Body of pancreas (tissue), 4 donors: ENCODE results near the gene SNX30. TPM values are rescaled to one million over a fixed set of nuclear protein-coding genes. Genes with fewer than 3 reads are reported as not detected.

Experiments
- ATAC-seq: fragments of 150-250 bp; one replicate; pipeline ENCODE4 v1.9.1; 2016
- DNase-seq, 4 donors: peaks; one replicate each; pipeline ENCODE4 v3.0.0-alpha.2; 2019
- H3K27ac ChIP-seq, 4 donors: fragments of 200-600 bp; sonication (generic); 1 replicate in 3 of 4; 2 replicates in 1 of 4; pipeline versions ENCODE4 v1.5.1 to v1.6.1; 2016 to 2019; ENCODE audit warnings: mild to moderate bottlenecking in 1 of 4, mixed read lengths in 1 of 4, moderate library complexity in 1 of 4
- H3K27me3 ChIP-seq, 2 donors: fragments of 200-600 bp; sonication (generic); one replicate each; pipeline ENCODE4 v1.6.0; 2016; ENCODE audit warnings: mild to moderate bottlenecking in 1 of 2
- H3K36me3 ChIP-seq, 2 donors: fragments of 200-600 bp; sonication (generic); replicated peaks in 1 of 2; 2 replicates each; pipeline ENCODE4 v1.5.1; 2016; ENCODE audit warnings: low read depth in 2 of 2; ENCODE audit not compliant: insufficient read depth in 1 of 2
- H3K4me1 ChIP-seq: fragments of 200-600 bp; sonication (generic); one replicate; pipeline ENCODE4 v1.6.0; 2016
- H3K4me3 ChIP-seq, 2 donors: fragments of 200-600 bp; sonication (generic); 1 replicate in 1 of 2; 2 replicates in 1 of 2; pipeline ENCODE4 v1.5.1; 2016 to 2019
- H3K9me3 ChIP-seq, 3 donors: fragments of 200-600 bp; sonication (generic); 1 replicate in 2 of 3; 2 replicates in 1 of 3; pipeline ENCODE4 v1.5.1; 2016
- POLR2A ChIP-seq, 3 donors: fragments of 450-650 bp; IDR thresholded peaks; one replicate each; pipeline ENCODE4 v1.6.1; 2016; ENCODE audit warnings: antibody characterized with exemption in 3 of 3, mild to moderate bottlenecking in 2 of 3
- WGBS, 2 donors: methylation state at CpG; one replicate each; pipeline ENCODE4 v1.1.5; 2017; 5-methylcytosine and 5-hydroxymethylcytosine counted together
- intact Hi-C: fragments of 100-400 bp; cut with DNase I; formaldehyde crosslinking; loops from one replicate; pipeline ENCODE4 v1.15.1; 2023
- total RNA-seq, 2 donors: library from RNA; depleted of rRNA; stranded (reverse); fragments of >200 nt; gene quantifications; one replicate each; pipeline ENCODE4 v1.1.0, GENCODE V29; 2016
- TF ChIP-seq, protein P1 (sequence below), 7 experiments: fragments of 450-650 bp in 4 of 7; fragments of 200-600 bp in 3 of 7; sonication (generic) in 3 of 7; IDR thresholded peaks; one replicate each; pipeline ENCODE4 v1.5.1; 2016 to 2019; ENCODE audit warnings: antibody characterized with exemption in 7 of 7

Gene SNX30
- total RNA-seq, 2 donors from 2014 or later: 4.6 to 8.6 TPM

DNA sequence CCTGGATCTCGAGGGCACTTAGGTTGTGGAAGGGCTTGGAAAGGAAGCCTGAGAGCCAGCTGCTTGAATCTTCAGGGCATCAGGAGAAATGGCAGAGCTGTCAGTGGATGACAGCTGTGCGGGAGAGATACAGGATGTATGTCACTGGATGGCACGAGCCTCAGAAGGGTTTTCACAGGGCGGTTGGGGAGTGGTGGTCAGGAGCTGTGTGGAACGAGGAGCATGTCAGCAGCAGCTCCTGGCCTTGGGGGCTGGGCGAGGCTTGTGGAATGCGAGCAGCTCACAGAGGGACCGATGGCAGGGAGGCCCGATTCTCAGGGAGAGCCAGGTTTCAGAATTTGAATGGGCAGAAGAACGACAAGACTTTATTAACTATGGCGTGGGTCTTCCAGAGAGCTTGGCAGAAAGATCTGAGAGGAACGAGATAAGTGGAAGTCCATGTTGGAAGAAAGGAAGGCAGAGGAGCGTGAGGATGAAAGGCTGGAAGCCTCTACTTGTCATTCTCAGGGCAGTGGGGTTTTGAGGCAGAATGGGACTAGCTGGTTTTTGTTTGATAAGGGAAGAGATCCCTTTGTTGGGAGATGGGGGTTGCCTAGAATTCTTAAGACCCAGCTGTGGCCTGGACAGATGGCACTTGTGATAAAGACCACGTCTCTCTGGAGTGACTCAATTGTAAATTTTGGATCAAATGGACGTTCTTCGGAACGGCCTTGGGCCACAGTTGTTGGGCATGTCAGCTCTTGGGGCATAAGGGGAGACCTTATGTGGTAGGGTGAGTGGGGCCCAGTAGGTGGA is 60.3 kb downstream of the SNX30 start:
- no peak overlapping the region for H3K4me3 ChIP-seq
- WGBS, 2 donors: 82 to 87% methylated on average over 17 of the region's 17 CpGs
- H3K27ac ChIP-seq: no peak overlapping the region
- no peaks in the 10 kb centered on the region for H3K36me3 ChIP-seq
- no peaks in the 10 kb centered on the region for H3K9me3 ChIP-seq
- no peaks in the 10 kb centered on the region for H3K4me1 ChIP-seq
- no peak for DNase-seq
- H3K27me3 ChIP-seq: no peaks in the 10 kb centered on the region
- TF ChIP-seq, protein P1, sequence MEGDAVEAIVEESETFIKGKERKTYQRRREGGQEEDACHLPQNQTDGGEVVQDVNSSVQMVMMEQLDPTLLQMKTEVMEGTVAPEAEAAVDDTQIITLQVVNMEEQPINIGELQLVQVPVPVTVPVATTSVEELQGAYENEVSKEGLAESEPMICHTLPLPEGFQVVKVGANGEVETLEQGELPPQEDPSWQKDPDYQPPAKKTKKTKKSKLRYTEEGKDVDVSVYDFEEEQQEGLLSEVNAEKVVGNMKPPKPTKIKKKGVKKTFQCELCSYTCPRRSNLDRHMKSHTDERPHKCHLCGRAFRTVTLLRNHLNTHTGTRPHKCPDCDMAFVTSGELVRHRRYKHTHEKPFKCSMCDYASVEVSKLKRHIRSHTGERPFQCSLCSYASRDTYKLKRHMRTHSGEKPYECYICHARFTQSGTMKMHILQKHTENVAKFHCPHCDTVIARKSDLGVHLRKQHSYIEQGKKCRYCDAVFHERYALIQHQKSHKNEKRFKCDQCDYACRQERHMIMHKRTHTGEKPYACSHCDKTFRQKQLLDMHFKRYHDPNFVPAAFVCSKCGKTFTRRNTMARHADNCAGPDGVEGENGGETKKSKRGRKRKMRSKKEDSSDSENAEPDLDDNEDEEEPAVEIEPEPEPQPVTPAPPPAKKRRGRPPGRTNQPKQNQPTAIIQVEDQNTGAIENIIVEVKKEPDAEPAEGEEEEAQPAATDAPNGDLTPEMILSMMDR (IDR thresholded peaks at IDR 0.05): no peak
- no peak for TF ChIP-seq POLR2A (IDR thresholded peaks at IDR 0.05)
- intact Hi-C loops: no loop called here
- no peak for ATAC-seq

DNA sequence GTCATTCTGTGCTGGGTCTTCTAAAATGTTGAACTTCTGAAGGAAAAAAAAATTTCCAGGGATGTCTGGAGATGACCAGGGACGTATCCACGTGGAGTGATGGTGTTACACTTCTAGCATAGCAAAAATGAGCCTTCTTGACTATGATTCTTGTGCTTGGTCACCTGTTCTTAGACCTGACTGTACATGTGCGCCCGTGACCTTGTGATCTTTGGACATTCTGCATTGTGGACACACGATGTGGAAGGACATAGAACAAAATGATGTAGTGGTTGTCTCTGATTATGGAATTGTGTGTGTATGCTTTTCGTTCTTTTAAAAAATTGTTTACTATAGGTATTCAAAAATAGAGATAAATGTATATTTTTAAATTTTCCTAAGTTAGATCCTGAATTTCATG is 61.0 kb downstream of the SNX30 start:
- Histone ChIP-seq H3K27ac (no peak overlapping the region), H3K27me3 (no peaks in the 10 kb centered on the region), H3K4me3 (no peak overlapping the region), H3K4me1 (no peaks in the 10 kb centered on the region), H3K9me3 (no peaks in the 10 kb centered on the region), H3K36me3 (no peaks in the 10 kb centered on the region)
- WGBS, 2 donors: 80 to 85% methylated on average over 6 of the region's 6 CpGs
- no peak for DNase-seq
- intact Hi-C loops: no loop called here
- no peak for ATAC-seq
- TF ChIP-seq, protein P1 (IDR thresholded peaks at IDR 0.05): no peak
- no peak for TF ChIP-seq POLR2A (IDR thresholded peaks at IDR 0.05)

DNA sequence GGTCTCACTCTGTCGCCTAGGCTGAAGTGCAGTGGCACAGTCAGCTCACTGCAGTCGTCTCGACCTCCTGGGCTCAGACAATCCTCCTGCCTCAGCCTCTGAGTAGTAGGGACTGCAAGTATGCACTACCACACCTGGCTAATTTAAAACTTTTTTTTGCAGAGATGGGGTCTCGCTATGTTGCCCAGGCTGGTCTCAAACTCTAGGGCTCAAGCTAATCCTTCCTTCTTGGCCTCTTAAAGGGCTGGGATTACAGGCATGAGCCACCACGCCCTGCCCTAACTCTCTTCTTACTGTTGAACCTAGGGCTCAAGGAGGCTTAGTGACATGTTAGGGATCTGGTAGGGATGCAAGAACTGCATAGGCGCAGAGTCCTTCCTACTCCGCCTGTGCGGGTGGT is 65.3 kb downstream of the SNX30 start:
- Histone ChIP-seq H3K9me3 (no peaks in the 10 kb centered on the region), H3K4me3 (no peak overlapping the region), H3K27me3 (no peaks in the 10 kb centered on the region), H3K27ac (no peak overlapping the region), H3K36me3 (no peaks in the 10 kb centered on the region), H3K4me1 (peaks cover 3% of the 10 kb centered on the region)
- DNase-seq (no peak), ATAC-seq (no peak)
- no peak for TF ChIP-seq POLR2A (IDR thresholded peaks at IDR 0.05)
- TF ChIP-seq, protein P1 (IDR thresholded peaks at IDR 0.05): no peak
- intact Hi-C loops: no loop called here
- WGBS, 2 donors: 81 to 86% methylated on average over 8 of the region's 8 CpGs

DNA sequence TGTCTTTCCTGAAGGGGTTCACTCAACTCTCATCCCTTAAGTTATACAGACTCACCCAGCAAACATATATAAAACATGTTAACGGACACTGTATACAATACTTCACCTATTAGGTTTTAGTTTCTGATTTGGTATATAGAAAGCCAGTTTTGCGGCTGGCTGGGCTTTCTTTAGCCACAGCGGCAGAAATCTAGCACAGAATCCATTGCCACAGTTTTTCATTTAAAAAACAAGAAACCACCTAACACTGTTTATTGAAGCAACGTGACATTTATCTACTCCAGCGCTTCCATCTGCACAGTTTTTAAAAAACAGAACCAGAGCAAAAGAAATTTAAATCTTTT is 67.3 kb downstream of the SNX30 start:
- TF ChIP-seq, protein P1 (IDR thresholded peaks at IDR 0.05): no peak
- TF ChIP-seq POLR2A (IDR thresholded peaks at IDR 0.05): no peak
- DNase-seq (no peak), ATAC-seq (no peak)
- H3K4me3 ChIP-seq: no peak overlapping the region
- 89 to 94% methylated on average over 5 of the region's 5 CpGs for WGBS, 2 donors
- intact Hi-C loops: no loop called here
- no peaks in the 10 kb centered on the region for H3K27me3 ChIP-seq
- no peaks in the 10 kb centered on the region for H3K36me3 ChIP-seq
- H3K9me3 ChIP-seq: no peaks in the 10 kb centered on the region
- H3K4me1 ChIP-seq: peaks cover 3% of the 10 kb centered on the region
- H3K27ac ChIP-seq: no peak overlapping the region
